Measurements from ENCODE around the gene REXO5. TPM values are rescaled to one million over a fixed set of nuclear protein-coding genes. Genes with fewer than 3 reads are reported as not detected.
"Not testable (repeated sequence)": the region's sequence is repeated elsewhere in the genome, so short reads cannot be mapped to it uniquely, and the experiment has no call there.

REXO5 gene
- total and polyA plus RNA-seq, 8 donors, result 0.88 to 4.9 (median 2.1) TPM

DNA sequence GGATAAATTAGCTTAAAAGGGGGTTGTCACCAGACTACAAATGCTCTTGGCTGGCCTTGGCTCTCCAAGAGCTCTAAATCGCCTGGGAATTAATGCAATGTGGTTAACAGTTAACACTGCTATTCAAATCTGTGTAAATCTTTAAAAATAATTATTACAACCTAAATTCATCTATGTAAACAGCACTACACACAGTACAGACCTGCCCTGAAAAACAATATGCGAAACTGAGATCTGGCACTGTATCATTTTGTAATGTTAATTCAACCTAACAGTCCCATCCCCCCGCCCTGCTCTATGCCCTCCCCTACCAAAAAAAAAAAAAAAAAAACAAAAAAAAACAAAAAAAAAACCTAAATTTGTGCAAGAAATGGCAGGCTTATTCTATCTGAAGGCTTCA, 52.9 kb downstream of the REXO5 start:
- DNase-seq (no peak), FAIRE-seq (no peak), ATAC-seq (no peak)
- Histone ChIP-seq H3K9me3 (no peaks in the 10 kb centered on the region), H3K27me3 (no peaks in the 10 kb centered on the region), H3K4me3 (no peak overlapping the region), H3K27ac (no peak overlapping the region), H3K4me1 (no peaks in the 10 kb centered on the region), H3K36me3 (peaks cover 0 to 9% (median 3%) of the 10 kb centered on the region in 3 donors)
- WGBS, 2 donors, result 81 to 85% methylated on average over 3 of the region's 3 CpGs
- TF ChIP-seq, protein P1, sequence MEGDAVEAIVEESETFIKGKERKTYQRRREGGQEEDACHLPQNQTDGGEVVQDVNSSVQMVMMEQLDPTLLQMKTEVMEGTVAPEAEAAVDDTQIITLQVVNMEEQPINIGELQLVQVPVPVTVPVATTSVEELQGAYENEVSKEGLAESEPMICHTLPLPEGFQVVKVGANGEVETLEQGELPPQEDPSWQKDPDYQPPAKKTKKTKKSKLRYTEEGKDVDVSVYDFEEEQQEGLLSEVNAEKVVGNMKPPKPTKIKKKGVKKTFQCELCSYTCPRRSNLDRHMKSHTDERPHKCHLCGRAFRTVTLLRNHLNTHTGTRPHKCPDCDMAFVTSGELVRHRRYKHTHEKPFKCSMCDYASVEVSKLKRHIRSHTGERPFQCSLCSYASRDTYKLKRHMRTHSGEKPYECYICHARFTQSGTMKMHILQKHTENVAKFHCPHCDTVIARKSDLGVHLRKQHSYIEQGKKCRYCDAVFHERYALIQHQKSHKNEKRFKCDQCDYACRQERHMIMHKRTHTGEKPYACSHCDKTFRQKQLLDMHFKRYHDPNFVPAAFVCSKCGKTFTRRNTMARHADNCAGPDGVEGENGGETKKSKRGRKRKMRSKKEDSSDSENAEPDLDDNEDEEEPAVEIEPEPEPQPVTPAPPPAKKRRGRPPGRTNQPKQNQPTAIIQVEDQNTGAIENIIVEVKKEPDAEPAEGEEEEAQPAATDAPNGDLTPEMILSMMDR (IDR thresholded peaks at IDR 0.05), result no peak
- intact Hi-C loops (cut with DNase I), result no loop called here

DNA sequence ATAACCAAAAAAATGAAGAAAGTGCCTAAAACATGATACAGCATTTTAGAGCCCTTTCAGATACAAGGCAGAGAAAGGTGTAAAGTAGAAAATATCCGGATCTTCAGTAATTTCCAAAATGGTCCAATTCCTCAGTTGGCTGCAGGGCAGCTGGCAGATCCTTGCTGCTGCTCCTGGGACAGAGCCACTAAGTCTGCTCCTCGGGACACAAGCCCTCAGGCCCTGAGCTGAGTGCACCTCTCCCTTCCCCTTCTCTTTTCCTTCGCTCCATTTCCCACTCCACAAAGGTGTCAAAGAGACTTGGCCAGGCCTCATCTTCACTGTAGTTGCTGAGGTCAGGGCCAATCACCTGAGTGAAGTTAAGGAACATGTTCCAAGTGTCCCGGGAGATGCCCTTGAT, 53.4 kb downstream of the REXO5 start:
- Histone ChIP-seq H3K27me3 (no peaks in the 10 kb centered on the region), H3K4me1 (no peaks in the 10 kb centered on the region), H3K4me3 (no peak overlapping the region), H3K9me3 (no peaks in the 10 kb centered on the region), H3K36me3 (peaks cover 0 to 9% (median 3%) of the 10 kb centered on the region in 3 donors), H3K27ac (no peak overlapping the region)
- intact Hi-C loops (cut with DNase I), result no loop called here
- DNase-seq, result no peak
- WGBS, 2 donors, result 75 to 78% methylated on average over 4 of the region's 4 CpGs
- TF ChIP-seq, protein P1 (IDR thresholded peaks at IDR 0.05), result no peak
- no peak for ATAC-seq
- FAIRE-seq, result no peak

DNA sequence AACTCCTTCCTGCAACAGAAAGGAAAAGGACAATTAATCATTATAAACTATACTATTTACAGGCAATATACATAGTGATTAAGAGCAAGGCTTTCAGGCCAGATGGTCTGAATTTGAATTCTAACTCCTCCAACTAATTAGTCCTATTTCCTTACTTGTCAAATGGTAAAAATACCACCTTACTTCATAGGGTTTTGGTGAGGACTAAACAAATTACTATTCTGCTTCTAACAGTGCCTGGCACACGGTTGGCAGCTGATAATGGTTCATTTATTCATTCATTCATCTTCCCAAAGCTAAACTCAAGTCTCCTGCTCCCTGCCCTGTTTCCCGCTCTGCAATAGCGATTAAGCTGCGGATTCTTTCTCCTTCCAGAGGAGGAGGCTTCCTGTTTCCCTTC, 54.0 kb downstream of the REXO5 start:
- Histone ChIP-seq H3K27me3 (no peaks in the 10 kb centered on the region), H3K4me1 (peaks cover 3 to 5% (median 3%) of the 10 kb centered on the region in 3 donors), H3K9me3 (no peaks in the 10 kb centered on the region), H3K36me3 (peaks cover 0 to 9% (median 3%) of the 10 kb centered on the region in 3 donors), H3K27ac (no peak overlapping the region), H3K4me3 (no peak overlapping the region)
- intact Hi-C loops (cut with DNase I), result no loop called here
- ATAC-seq (no peak), DNase-seq (no peak), FAIRE-seq (no peak)
- TF ChIP-seq, protein P1 (IDR thresholded peaks at IDR 0.05), result no peak
- WGBS, 2 donors, result 77 to 87% methylated on average over 4 of the region's 4 CpGs

DNA sequence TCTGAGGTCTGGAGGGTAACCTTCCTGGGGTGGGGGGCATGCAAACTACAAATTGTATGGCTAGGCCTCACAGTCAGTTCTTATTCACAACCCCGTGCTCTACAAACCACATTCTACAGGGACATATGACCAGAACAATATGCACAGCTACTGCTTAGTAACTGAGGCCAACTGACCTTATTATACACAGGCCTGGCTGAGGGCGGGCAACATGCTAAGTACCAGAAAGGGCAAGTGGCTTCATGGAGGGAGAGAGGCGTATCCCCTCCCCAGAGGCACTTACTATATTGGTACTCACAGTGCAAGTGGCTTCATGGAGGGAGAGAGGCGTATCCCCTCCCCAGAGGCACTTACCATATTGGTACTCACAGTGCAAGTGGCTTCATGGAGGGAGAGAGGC, 54.7 kb downstream of the REXO5 start:
- H3K4me1 ChIP-seq, result peaks cover 9 to 12% (median 10%) of the 10 kb centered on the region in 3 donors
- H3K4me3 ChIP-seq; FAIRE-seq; intact Hi-C loops (cut with DNase I); H3K27ac ChIP-seq; H3K27me3 ChIP-seq; ATAC-seq; DNase-seq; H3K36me3 ChIP-seq; H3K9me3 ChIP-seq: not testable (repeated sequence)
- WGBS, 2 donors, result 85 to 91% methylated on average over 3 to 4 of the region's 4 CpGs

DNA sequence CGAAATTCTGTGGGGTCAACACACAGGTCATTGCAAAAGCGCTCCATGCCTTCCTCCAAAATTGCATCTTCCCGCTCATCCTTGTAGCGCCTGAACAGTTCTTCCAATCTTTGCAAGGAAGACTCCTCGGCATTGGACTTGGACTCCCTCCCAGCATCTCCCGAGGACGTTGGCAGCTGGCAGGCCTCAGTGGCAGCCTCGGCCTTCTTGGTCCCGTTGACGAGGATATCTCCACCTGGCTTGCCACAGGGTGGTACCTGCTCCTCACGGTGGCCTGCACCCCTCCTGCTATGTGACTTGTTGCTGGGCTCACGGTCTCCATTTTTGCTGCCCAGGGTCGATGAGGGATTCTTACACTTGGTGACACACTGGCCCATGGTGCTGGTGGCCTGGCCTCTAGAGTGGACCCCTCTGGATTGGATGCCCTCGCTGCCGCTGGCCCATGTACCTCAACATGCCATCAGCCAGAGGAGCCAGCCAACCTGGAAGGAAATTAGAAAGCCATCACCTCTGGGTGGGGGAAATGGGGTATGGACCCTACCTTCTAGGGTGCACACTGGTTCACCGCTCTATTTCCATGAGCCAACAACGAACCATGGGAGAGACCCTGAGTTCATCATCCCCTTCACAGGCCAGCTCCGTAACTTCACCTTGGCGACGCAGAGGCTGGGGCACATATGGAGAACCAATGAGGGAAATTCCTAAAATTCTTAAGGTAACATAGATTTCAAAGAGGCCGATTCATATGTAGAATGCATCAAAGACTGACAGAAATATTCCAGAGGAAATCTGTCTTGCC, 56.0 kb downstream of the REXO5 start:
- ATAC-seq, result no peak
- Histone ChIP-seq H3K36me3 (peaks cover 0 to 9% (median 3%) of the 10 kb centered on the region in 3 donors), H3K27me3 (no peaks in the 10 kb centered on the region), H3K4me3 (no peak overlapping the region), H3K27ac (no peak overlapping the region), H3K9me3 (no peaks in the 10 kb centered on the region), H3K4me1 (peaks cover 19 to 25% (median 23%) of the 10 kb centered on the region in 3 donors)
- intact Hi-C loops (cut with DNase I), result no loop called here
- FAIRE-seq, result no peak
- WGBS, 2 donors, result 91 to 95% methylated on average over 21 of the region's 21 CpGs
- TF ChIP-seq, protein P1 (IDR thresholded peaks at IDR 0.05), result no peak
- DNase-seq, result no peak

DNA sequence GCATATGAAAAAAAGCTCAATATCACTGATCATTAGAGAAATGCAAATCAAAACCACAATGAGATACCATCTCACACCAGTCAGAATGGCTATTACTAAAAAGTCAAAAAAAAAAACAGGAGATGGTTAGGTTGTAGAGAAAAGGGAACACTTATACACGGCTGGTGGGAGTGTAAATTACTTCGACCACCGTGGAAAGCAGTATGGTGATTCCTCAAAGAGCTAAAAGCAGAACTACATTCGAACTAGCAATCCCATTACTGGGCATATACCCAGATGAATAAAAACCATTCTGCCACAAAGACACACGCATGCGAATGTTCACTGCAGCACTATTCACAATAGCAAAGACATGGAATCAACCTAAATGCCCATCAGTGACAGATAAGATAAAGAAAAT, 58.0 kb downstream of the REXO5 start:
- H3K27me3 ChIP-seq; H3K27ac ChIP-seq; intact Hi-C loops (cut with DNase I); ATAC-seq; FAIRE-seq; DNase-seq; H3K36me3 ChIP-seq; H3K9me3 ChIP-seq; H3K4me3 ChIP-seq: not testable (repeated sequence)
- peaks cover 33 to 37% (median 34%) of the 10 kb centered on the region in 3 donors for H3K4me1 ChIP-seq
- 93 to 96% methylated on average over 6 of the region's 6 CpGs for WGBS, 2 donors
